NCI-H460 (cell line): ENCODE measurements around the gene RPTN. TPM values are rescaled to one million over a fixed set of nuclear protein-coding genes. Genes with fewer than 3 reads are reported as not detected.
"Not testable (repeated sequence)": the region's sequence is repeated elsewhere in the genome, so short reads cannot be mapped to it uniquely, and the experiment has no call there.

Source experiments
- DNase-seq: peaks from one replicate; pipeline ENCODE4 v3.0.0-alpha.2; 2016; ENCODE audit warnings: low read depth; ENCODE audit errors: extremely low read depth
- total RNA-seq: library from RNA; depleted of rRNA; stranded (reverse); fragments of >200 nt; shearing (Covaris generic); gene quantifications from 2 replicates; pipeline ENCODE4 v1.2.3, GENCODE V29; 2014

The RPTN gene
- total RNA-seq, 1 experiment from 2014 or later, result not detected

- DNase-seq, result no peak
Observed at GRCh38 chr1:152165286-152166077, 6.5 kb upstream of the RPTN start.

GRCh38 chr1:152164517-152165136 lies 5.6 kb upstream of the RPTN start:
- no peak for DNase-seq

- DNase-seq, result peak; percentile 91
Observed at GRCh38 chr1:152162792-152163463, 3.9 kb upstream of the RPTN start.

- no peak for DNase-seq
Observed at GRCh38 chr1:152160576-152160975, 1.5 kb upstream of the RPTN start.

GRCh38 chr1:152153996-152154395 lies 5.0 kb downstream of the RPTN start:
- no peak for DNase-seq

- DNase-seq, result no peak
Observed at GRCh38 chr1:152151646-152152045, 7.4 kb downstream of the RPTN start.

GRCh38 chr1:152148981-152149380 lies 10.0 kb downstream of the RPTN start:
- no peak for DNase-seq

GRCh38 chr1:152148051-152148450 lies 11.0 kb downstream of the RPTN start:
- DNase-seq, result no peak

GRCh38 chr1:152145769-152146168 lies 13.3 kb downstream of the RPTN start:
- no peak for DNase-seq

GRCh38 chr1:152144674-152145183 lies 14.3 kb downstream of the RPTN start:
- not testable (repeated sequence) for DNase-seq

- no peak for DNase-seq
Observed at GRCh38 chr1:152143150-152143887, 15.7 kb downstream of the RPTN start.

- DNase-seq, result peak; percentile 85
Observed at GRCh38 chr1:152141971-152142584, 16.9 kb downstream of the RPTN start.

- no peak for DNase-seq
Observed at GRCh38 chr1:152137215-152137614, 21.8 kb downstream of the RPTN start.

- DNase-seq, result no peak
Observed at GRCh38 chr1:152130186-152130585, 28.8 kb downstream of the RPTN start.

- no peak for DNase-seq
Observed at GRCh38 chr1:152127673-152128072, 31.4 kb downstream of the RPTN start.

GRCh38 chr1:152125834-152126443 lies 33.1 kb downstream of the RPTN start:
- DNase-seq, result no peak

- no peak for DNase-seq
Observed at GRCh38 chr1:152118915-152119314, 40.1 kb downstream of the RPTN start.

- DNase-seq, result no peak
Observed at GRCh38 chr1:152115344-152115743, 43.7 kb downstream of the RPTN start, which contains the start of gene TCHH. TCHH (minus strand) TSS chr1:152115444; CDS start chr1:152114080, 1,364 bp downstream.

GRCh38 chr1:152112885-152113432 lies 46.1 kb downstream of the RPTN start:
- no peak for DNase-seq
